DMS153 (cell line): ENCODE measurements around the gene PTPN14.
"Not testable (repeated sequence)": the region's sequence is repeated elsewhere in the genome, so short reads cannot be mapped to it uniquely, and the experiment has no call there.

Experiments used
- DNase-seq: peaks from one replicate; lab custom pipeline; 2025; lab: John Stamatoyannopoulos, UW

The PTPN14 gene

GRCh38 chr1:214400131-214400530 is 151.3 kb downstream of the PTPN14 start:
- no peak for DNase-seq

GRCh38 chr1:214398490-214398889 is 152.9 kb downstream of the PTPN14 start:
- DNase-seq, result no peak

- DNase-seq, result no peak
Measured at GRCh38 chr1:214397497-214397896, 153.9 kb downstream of the PTPN14 start.

GRCh38 chr1:214396330-214396729 is 155.1 kb downstream of the PTPN14 start:
- DNase-seq, result no peak

GRCh38 chr1:214394569-214394968 is 156.8 kb downstream of the PTPN14 start:
- DNase-seq, result not testable (repeated sequence)

GRCh38 chr1:214393086-214393485 is 158.3 kb downstream of the PTPN14 start:
- no peak for DNase-seq

GRCh38 chr1:214391873-214392645 is 159.3 kb downstream of the PTPN14 start:
- DNase-seq, result no peak

- DNase-seq, result no peak
Measured at GRCh38 chr1:214389734-214390133, 161.7 kb downstream of the PTPN14 start.

- DNase-seq, result no peak
Measured at GRCh38 chr1:214386747-214387146, 164.7 kb downstream of the PTPN14 start.

GRCh38 chr1:214386333-214386732 is 165.1 kb downstream of the PTPN14 start:
- DNase-seq, result no peak

GRCh38 chr1:214385428-214385827 is 166.0 kb downstream of the PTPN14 start:
- DNase-seq, result no peak

GRCh38 chr1:214384373-214385079 is 166.9 kb downstream of the PTPN14 start:
- no peak for DNase-seq

GRCh38 chr1:214383381-214384372 is 167.7 kb downstream of the PTPN14 start:
- no peak for DNase-seq

GRCh38 chr1:214380986-214381695 is 170.3 kb downstream of the PTPN14 start:
- DNase-seq, result no peak

- DNase-seq, result no peak
Measured at GRCh38 chr1:214380396-214380795, 171.0 kb downstream of the PTPN14 start.

GRCh38 chr1:214379236-214379970 is 172.0 kb downstream of the PTPN14 start:
- no peak for DNase-seq

GRCh38 chr1:214378492-214378891 is 172.9 kb downstream of the PTPN14 start:
- no peak for DNase-seq

GRCh38 chr1:214377886-214378285 is 173.5 kb downstream of the PTPN14 start:
- DNase-seq, result no peak

- no peak for DNase-seq
Measured at GRCh38 chr1:214377485-214377884, 173.9 kb downstream of the PTPN14 start.

GRCh38 chr1:214372092-214372491 is 179.3 kb downstream of the PTPN14 start:
- DNase-seq, result no peak

GRCh38 chr1:214370615-214371014 is 180.8 kb downstream of the PTPN14 start:
- DNase-seq, result no peak
